ENCODE results near the gene CDR2.
"Not testable (repeated sequence)": the region's sequence is repeated elsewhere in the genome, so short reads cannot be mapped to it uniquely, and the experiment has no call there.

Gene CDR2

DNA sequence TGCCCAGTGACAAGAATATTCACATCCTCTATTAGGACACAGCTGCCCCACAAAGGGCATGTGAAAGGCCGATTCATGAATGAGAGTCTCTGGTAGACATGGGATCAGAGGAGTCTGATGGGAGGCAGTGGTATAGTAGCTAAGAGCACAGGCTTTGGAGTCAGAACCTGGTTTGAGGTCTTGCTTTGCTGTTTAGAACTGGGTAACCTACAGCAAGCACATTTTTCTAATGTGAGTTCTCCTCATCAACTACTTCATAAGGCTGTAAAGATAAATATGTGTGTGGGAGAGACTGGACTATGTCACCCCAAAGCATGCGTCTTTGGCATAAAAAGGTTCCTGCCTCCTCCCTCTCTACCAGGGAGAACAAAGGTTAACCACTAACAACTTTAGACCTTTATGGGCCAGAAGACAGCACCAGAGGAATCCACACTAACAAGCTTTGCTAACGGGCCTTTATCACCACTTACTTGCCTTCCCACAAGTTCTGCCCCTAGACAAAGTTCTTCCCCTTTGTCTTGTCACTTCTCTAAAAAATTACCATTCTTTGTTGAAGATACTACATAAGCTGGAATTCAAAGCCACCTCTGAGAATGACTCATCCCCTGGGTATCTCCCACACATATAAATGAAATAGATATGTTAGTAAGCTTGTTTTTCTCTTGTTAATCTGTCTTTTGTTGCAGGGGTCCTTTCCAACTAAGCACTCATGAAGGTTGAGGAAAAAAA, 21.1 kb downstream of the CDR2 start:
- no peak for DNase-seq (ENCODE audit: extremely low read depth in 1 of 2, low read depth in 1 of 2)

DNA sequence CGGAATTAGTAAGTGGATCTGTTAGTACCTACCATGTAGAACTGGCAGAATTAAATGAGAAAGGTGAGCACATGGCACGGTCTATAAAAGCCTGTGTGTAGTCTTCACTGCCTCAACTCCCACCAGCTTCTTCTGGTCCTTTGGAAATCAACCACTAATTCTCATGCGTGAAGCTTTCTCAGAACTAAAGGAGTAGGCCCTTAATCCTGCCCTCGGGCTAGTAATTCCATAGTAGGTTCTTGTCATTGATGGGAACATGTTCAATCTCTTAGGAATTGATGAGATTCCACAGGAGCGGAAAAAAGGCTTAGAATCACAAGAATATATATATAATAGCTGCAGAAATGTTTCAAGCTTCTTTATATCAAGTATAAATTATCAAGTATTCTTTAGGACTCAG, 21.7 kb downstream of the CDR2 start:
- no peak for DNase-seq (ENCODE audit: extremely low read depth in 1 of 2, low read depth in 1 of 2)

DNA sequence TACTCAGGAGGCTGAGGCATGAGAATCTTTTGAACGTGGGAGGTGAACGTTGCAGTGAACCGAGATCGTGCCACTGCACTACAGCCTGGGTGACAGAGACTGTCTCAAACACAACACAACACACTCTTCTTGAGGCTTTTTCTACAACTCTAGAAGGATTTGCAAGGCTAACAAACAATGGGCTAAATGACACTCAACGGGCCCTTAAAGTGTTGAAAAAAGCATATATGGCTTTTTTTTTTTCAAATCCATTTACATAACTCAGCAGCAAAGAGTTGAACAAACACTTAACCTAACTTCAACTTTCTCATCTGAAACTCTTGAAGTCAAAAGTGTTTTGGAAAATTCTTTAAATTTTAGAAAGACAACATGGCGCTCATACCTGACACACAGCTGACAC, 22.3 kb downstream of the CDR2 start:
- DNase-seq (ENCODE audit: extremely low read depth in 1 of 2, low read depth in 1 of 2): no peak

DNA sequence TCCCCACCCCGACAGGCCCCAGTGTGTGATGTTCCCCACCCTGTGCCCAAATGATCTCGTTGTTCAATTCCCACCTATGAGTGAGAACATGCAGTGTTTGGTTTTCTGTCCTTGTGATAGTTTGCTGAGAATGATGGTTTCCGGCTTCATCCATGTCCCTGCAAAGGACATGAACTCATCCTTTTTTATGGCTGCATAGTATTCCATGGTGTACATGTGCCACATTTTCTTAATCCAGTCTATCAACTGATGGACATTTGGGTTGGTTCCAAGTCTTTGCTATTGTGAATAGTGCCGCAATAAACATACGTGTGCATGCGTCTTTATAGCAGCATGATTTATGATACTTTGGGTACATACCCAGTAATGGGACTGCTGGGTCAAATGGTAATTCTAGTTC, 23.4 kb downstream of the CDR2 start:
- DNase-seq (ENCODE audit: extremely low read depth in 1 of 2, low read depth in 1 of 2): not testable (repeated sequence)

DNA sequence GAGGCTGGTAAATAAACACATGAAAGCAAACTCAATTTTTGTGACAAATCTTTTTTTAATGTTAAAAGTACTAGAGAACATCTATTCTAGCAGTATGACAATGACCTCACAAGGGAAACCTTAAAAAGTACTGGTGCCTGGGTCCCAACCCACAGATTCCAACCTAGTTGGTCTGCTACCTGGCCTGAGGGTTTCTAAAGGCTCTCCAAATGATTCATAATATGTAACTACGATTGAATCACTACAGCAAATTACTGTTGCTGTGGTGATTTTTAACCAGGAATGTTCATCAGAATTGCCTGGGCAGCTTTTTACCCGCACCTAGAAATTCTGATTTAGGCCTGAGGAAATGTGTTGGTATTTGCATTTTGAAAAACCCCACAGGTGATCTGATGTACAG, 26.1 kb downstream of the CDR2 start:
- no peak for DNase-seq (ENCODE audit: extremely low read depth in 1 of 2, low read depth in 1 of 2)

DNA sequence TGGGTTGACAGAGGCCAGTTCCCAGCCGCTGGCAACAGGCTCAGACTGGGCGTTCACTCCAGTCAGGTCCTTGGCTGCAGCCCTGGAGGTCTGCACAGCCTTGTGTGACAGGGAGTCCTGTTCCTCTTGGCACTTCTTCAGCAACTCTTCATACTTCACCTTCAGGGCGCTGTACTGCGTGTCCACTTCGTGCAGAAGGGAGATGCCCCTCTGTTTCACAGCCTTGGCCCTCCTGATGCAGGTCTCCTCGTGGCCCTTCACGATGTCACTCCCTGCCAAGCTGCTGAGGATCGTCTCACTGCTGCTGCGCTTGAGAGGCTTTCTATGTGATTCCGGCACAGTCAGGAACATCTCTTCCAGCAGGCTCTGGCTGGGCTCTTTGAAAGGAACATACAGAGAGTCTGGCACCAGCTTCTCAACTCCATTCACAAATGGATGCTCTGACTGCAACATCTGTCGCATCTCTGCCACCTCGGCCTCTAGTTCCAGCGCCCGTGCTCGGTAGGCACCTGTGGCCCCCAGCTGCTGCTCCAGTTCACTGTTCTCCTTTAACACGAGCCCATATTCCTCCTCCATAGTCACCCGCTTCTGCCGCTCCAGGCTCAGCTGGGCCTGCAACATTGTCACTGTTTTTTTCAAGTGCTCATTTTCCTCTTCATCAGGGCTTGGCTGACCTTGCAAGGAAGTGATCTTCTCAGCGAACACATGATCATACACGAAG, 27.2 kb downstream of the CDR2 start:
- no peak for DNase-seq (ENCODE audit: extremely low read depth in 1 of 2, low read depth in 1 of 2)

DNA sequence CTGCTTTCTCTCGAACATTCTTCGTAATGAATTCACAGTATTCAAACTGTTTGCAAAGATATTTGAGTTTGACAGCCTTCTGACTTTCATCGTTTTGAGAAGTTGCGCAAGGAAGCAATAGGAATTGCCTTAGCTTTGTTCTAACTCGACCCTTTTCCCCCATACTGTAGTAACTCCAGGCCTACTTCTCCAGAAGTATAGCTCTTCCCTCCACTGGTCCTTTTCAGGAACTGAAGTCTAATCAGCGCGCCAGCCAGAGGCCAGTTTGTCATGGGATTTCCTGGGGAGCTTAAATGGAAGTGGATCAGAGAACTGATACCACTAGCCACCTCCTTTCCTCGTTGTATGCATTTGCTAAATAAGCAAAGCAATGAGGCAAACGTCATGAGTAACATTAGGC, 27.9 kb downstream of the CDR2 start:
- no peak for DNase-seq (ENCODE audit: extremely low read depth in 1 of 2, low read depth in 1 of 2)

DNA sequence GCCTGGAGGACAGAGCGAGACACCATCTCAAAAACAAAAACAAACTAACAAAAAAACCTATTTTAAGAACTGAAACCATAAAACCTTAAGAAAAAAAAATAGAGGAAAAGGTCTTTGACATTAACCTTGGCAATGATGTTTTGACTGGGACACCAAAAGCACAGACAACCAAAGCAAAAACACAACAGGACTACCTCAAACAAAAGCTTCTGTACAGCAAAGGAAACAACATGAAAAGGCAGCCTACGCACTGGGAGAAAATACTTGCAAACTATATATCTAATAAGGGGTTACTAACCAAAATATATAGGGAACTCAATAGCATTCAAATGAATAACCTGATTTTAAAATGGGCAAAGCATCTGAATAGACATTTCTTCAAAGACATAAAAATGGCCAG, 32.3 kb downstream of the CDR2 start:
- DNase-seq (ENCODE audit: extremely low read depth in 1 of 2, low read depth in 1 of 2): no peak

DNA sequence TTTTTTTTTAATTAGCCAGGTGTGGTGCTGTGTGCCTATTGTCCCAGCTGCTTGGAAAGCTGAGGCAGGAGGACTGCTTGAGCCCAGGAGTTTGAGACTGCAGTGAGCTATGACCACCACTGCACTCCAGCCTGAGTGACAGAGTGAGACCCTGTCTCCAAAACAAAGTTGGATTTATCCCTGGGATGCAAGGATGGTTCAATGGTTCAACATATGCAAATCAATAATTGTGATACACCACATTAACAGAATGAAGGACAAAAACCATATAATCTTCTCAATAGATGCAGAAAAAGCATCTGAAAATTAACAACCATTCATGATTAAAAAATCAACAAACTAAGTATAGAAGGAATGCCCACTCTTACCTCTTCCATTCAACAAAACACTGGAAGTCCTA, 33.5 kb downstream of the CDR2 start:
- DNase-seq (ENCODE audit: extremely low read depth in 1 of 2, low read depth in 1 of 2): no peak

DNA sequence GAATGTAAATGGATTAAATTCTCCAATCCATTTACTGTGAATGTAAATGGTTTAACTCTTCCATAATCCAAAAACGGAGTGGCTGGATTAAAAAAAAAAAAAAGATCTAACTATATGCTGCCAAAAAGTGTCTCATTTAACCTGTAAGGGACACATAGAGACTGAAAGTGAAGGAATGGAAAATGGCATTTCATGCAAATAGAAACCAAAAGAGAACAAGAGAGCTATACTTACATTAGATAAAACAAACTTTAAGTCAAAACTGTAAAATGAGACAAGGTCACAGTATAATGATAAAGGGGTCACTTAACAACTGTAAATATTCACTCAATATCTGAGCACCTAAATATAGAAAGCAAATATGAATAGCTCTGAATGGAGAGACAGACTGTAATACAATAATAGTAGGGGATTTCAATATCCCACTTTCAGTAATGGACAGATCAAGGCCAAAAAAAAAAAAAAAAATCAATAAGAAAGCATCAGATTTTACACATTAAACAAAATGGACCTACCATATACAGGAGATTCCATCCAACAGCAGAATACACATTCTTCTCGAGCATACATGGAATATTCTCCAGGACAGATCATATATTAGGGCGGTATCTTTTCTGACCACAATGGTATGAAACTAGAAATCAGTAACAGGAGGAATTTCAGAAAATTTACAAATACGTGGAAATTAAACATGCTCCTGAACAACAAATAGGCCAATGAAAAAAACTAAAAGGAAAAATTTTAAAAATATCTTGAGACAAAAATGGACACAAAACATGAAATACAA, 36.4 kb downstream of the CDR2 start:
- no peak for DNase-seq (ENCODE audit: extremely low read depth in 1 of 2, low read depth in 1 of 2)

DNA sequence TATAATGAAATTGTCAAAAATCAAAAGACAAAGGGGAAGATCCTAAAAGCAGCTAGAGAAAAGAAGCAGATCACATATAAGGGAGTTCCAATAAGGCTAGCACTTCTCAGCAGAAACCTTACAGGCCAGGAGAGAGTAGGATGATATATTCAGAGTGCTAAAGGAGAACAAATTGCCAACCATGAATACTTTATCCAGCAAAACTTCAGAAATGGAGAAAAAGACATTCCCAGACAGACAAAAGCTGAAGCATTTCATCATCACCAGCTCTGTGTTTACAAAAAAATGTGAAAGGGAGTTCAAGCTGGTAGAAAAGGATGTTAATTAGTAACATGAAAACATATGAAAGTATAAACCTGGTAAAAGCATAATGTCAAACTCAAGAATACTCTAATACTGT, 37.4 kb downstream of the CDR2 start:
- no peak for DNase-seq (ENCODE audit: extremely low read depth in 1 of 2, low read depth in 1 of 2)

DNA sequence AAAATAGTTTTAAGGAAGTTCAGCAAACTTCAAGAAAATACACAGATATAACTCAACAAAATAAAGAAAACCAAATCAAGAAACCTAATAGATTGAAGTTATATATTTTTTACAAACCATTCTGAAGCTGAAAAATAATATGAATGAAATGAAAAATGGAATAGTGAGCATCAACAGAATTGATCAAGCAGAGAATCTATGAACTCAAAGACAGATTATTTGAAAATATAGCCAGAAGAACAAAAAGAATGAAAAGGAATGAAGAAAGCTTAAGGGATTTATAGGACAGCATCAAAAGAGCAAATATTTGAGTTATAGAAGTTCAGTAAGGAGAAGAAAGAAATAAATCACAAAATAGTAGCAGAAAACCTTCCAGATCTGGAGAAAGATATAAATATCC, 37.8 kb downstream of the CDR2 start:
- DNase-seq (ENCODE audit: extremely low read depth in 1 of 2, low read depth in 1 of 2): no peak

DNA sequence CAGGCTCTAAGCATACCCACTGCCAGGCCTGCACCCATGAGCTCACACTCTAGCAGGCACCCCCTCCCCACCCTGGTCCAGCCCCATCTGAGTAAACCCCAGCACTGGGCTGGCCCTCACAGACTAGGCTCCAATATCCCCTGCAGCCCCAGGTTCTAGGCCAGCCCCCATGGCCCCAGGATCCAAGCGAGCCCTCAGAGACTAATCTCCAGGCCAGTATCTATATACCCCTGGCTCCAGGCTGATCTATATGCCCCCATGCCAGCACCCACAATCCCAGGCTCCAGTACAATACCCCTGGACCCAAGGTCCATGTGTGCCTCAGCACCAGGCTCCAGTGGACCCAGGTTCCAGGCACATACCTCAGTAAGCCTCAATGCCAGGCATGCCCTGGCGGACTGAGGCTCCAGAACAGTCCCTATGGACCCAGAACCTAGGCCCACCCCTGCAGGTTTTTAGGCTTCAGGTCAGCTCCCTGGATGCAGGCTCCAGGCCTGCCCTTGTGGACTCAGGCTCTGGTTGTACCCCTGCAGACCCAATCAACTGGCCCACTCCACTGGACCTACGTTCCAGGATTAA, 38.7 kb downstream of the CDR2 start:
- no peak for DNase-seq (ENCODE audit: extremely low read depth in 1 of 2, low read depth in 1 of 2)

DNA sequence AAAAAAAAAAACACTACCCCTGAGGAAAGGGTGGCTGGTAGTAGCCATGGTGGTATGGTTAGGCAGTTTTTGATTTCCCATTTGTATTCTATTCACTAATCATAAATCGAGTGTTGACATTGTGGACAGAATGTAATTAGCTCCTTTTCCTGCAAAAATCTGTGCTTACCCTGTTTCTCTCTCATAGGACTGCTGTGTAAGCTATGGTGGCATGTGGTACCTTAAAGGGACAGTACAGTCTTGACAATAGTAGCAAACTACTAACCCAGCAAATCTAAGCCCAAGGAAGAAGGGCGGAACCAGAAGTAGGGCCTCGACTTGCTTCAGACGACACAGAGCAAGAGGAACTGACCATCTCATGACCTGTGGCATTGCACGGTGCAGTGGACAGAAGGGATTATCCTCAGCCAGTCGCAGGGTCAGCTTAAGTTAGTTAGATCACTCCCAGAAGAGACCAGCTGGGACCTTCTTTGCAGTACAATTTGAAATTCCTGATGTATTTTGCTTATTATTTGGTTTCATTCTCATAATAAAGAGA, 40.9 kb downstream of the CDR2 start:
- no peak for DNase-seq (ENCODE audit: extremely low read depth in 1 of 2, low read depth in 1 of 2)

DNA sequence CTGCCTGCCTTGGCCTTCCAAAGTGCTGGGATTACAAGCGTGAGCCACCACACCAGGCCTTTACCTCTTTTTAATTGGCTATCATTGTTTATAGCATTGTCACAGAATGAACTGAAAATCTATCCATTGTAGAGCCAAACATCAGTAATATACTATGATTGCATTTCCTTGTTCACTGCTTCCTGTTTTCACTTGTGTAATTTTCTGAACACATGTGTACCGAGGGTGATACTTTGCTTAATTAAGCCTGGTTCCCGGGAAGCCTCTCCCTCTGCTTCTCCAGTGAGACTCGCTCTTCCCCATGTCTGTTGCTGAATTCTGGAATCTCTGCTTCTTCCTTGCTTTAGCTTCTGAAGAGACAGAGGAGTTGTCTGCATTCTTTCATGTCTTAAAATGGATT, 44.1 kb downstream of the CDR2 start:
- DNase-seq (ENCODE audit: extremely low read depth in 1 of 2, low read depth in 1 of 2): no peak

DNA sequence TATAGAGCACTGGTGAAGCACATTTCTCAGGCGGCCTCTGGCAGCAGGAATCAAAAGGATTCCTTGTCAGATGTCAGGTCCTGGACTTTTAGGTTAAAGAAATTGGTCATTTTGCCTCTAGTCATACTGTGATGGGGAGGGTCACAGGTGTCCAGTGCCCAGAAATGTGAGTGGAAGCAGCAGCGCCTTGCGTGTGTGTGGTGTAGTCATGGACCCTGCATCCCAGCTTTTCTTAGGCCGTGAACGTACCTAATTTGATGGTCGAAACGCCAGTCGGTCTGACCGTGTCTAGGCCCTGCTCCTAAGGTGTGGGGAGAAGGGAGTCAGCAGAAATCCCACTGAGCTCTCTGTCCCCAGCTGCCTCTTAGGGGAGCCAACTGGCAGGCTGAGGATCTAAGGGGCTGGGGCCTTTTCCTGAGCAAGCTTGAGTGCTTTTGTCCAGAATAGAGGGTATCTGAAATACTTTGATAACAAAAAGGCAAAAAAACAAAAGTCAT, 45.2 kb downstream of the CDR2 start:
- DNase-seq (ENCODE audit: extremely low read depth in 1 of 2, low read depth in 1 of 2): no peak

DNA sequence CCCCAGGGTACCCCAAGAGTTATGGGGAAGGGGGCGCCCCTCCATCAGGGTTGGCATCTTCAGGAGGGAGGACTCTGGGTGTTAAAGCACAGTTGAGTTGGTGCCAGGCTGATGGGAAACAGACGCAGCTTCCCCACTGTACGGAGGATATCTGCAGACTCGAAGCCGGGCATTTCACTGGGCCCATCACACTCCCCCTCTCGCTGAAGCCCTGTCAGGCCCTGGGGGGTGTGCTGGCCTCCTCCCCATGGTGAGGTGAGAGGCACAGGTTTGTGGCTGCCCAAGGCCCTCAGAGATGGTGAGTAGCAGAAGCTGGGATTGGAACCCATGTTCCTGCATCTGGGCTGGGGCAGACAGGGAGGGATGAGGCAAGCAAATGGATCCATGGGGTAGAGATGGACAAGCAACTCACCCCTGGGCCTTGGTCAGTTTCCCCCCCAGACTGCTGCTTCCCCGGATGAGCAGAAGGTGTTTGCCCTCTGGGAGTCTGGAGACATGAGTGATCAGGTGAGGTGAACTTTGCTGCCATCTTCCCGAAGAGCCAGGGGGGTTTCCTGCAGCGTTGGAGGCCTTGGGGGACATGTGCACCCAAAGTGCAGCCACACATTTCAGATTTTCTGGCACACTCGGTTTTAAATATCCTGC, 46.2 kb downstream of the CDR2 start:
- DNase-seq (ENCODE audit: extremely low read depth in 1 of 2, low read depth in 1 of 2): no peak

DNA sequence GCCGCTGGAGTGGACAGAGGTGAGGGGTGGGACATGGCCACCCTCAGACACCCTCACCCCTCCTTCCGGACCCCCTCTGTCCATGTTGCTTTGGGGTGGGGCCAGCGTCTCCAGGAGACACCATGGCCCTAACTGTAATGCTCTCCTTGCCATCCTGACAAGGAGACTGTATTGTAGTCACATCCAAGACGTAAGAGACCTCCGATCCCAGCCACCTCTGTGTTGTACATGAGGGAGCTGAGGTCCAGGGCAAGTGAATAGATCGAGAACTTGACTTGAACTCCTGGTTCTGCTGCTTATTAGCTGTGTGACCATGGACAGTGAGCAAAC, 47.0 kb downstream of the CDR2 start:
- DNase-seq (ENCODE audit: extremely low read depth in 1 of 2, low read depth in 1 of 2): no peak

DNA sequence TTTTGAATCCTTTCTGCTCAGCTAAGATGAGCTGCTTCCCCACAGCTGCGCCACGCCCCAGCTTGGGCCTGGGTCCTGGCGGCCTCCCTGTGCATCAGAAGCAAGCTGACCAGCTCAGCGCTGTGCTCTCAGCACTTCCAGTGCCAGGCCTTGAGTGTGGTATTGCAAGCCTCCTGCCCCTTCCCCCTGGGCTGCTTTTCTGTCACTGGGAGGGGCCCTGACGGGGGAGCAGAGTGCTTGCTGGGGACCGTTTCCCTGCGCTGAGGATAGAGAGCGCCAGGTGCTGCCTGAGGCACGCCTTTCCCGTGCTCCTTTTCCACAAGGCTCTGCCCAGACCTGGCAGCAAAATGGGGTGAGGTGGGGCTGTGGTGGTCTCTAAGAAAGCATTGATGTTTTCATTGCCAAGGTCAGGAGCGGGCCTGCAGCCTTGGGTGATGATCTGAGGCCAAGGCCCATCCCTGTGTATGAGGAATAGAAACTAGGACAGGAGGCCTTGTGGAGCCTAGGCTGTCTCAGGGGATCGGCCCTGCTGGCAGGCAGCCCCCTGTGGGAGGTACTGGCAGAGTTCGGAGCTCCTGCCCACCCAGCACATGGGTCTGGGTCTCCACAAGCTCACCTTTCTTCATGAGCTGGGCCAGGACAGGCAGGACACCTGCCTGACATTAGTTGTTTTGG, 47.5 kb downstream of the CDR2 start:
- DNase-seq (ENCODE audit: extremely low read depth in 1 of 2, low read depth in 1 of 2): no peak

DNA sequence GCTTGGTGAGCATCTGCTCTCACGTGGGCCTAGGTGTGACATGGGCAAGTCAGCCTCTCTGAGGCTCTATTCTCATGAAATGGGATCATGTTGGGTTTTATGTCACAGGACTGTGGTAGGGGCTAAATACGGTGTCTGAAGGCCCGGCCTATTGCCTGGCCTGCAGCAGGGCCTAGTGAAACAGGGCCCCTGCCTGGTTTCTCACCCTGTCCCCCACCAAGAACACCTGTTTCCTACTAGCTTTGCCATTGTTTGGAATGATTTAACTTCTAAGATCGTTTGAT, 48.1 kb downstream of the CDR2 start:
- no peak for DNase-seq (ENCODE audit: extremely low read depth in 1 of 2, low read depth in 1 of 2)
